ENCODE data around the gene PHRF1.

PHRF1 gene

DNA sequence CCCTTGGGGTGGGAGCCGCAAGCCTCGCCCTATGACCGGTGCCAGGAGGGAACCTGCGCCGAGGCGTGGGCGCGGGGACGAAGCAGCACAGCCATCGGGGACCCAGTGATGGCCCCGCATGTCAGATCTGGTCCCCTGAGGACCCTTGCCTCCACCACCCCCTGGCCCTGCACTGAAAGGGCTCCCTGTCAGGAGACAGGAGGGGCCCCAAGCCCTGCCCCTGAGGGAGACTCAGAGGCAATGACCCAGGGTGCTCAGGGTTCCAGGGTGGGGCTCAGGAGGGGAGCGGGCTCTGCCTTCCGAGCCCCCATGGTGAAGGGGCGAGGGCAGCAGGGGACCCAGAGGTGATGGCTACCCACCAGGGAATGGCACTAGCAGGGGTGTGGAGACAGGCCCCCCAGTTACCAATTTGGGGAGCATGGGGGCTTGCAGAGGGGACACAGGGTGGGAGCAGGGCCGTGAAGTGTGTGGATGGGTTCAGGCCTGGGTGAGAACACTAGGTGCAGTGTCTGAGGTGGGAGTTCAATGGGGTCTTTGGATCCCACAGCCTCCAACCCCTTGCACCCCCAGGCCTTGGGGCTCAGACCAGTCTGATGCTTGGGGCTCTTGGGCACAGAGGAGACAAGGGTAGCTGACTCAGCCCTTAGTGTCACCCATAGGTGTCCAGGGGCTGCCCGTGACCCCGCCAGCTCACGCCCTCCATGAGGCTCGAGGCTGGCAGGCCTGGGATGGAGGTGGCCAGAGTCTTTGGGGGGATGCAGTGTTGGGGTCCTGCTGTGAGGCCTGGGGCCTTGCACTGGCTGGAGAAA, 38.4 kb upstream of the PHRF1 start:
- DNase-seq, result no peak

DNA sequence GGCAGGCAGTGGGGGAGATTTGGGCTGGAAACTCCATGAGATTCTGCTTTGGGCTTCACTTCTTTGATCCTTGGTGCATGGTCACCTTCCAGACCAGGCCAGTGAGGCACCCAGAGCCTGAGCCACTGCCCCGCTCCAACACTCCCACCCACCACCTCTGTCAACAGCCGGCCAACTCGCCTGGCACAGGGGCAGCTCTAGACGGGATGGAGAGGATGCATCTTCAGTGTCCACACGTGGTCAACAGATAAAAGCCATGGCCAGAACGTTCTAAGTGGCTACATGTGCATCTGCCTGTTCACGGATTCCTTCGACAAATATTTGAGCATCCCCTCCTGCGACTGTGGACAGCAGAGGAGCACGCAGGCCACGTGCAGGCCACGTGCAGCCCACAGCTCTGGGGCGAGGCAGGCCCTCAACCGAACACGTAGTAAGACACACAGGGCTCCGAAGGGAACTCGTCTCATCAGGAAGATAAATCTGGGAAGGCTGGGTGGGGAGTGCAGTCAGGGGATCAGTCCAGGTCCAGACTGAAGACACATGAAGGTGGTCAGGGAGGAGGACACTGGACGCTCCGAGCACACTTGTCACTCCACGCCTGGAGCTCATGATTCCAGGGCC, 37.7 kb upstream of the PHRF1 start:
- no peak for DNase-seq

DNA sequence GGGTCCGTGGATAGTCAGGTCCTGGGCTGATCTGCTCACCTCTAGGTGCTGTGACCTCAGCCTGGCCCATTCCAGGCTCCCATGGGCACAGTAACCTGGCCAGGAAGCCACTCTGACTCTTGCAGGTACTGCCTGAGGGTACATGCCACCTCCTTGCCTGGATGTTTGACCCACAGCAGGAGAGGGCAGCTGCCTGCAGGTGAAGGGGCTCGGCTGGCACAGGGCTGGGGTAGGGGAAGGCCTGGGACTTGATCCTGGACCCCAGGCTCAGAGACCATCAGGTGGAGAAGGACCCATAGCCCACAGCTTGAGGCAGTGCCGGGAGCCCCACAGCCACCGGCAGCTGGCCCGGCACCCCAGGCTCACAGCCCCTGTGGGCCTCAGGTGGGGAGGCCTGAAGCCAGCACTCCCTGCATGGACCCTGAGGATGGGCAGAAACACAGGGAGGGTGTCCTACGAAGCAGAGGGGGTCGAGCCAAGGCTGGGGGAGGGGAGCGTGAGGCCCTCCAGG, 36.2 kb upstream of the PHRF1 start:
- no peak for DNase-seq

DNA sequence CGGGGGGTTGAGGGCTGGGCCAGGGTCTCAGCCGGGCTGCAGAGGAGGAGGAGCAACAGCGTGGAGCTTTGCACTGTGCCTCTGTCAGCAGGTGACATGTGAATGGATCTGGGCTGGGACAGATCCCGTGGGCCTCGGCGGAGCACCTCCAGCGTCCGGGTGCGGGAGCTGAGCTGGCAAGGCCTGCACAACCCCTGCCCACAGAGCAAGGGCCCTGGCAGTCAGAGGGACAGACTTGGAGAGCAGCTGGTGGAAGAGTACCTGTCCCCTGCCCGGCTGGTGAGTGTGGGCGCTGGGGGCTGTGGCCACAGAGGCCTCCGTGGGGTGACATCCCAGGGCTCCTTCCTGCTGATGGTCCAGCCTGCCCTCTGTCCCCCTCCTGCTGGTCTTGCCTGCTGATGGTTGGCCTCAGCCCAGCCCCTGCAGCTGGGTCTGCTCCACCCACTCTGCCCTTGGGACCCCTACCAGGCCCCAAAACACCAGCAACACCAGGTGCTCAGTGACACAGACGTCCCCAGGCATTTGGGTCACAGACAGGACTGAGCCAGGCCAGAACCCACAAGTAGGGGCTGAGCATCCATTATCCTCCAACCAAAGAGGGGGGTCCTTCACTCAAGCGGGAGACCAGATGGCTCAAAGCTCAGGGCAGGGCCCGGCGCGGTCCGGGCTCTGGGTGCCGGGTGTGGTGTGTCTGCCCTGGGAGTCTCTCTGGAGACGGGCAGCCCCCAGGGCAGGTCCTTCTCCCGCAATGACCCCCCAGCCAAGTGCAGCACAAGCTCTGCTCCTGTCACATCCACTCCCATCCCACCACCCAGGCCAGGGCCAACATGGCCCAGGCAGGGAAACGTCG, 35.5 kb upstream of the PHRF1 start:
- DNase-seq, result no peak

DNA sequence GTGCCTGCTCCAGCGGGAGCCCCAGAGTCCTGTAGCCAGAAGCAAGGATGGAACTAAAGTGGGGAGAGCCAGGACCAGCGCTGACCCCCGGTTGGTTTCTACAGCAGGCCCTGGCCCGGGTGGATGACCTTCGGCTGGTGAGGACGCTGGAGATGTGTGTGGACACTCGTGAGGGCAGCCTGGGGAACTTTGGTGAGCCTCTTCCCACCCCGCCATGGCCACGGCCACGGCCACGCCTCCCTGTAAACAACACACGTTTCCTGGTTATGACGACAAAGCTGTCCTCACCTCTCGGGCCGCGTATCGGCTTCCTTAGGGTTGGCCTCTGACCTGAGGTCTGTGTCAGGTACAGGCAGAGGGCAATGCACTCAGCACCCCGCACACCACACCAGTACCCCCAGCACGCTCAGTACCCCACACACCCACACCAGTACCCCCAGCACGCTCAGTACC, 34.8 kb upstream of the PHRF1 start:
- no peak for DNase-seq

DNA sequence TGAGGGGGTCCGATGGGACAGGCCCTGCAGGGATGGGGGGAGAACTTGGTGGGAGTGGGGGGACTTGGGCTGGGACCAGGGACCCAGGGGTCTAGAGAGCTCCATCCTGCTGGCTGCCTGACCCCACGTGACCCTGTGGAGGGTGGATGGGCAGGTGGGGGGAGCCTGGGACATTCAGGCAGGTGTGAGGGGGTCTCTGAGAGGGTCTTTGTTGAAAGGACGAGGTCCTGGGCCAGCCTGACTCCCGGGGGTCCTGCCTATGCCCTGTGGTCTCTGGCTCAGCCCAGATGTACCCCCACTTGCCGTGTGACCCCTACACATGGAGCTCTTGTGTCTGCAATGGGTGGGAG, 31.5 kb upstream of the PHRF1 start:
- DNase-seq, result no peak

DNA sequence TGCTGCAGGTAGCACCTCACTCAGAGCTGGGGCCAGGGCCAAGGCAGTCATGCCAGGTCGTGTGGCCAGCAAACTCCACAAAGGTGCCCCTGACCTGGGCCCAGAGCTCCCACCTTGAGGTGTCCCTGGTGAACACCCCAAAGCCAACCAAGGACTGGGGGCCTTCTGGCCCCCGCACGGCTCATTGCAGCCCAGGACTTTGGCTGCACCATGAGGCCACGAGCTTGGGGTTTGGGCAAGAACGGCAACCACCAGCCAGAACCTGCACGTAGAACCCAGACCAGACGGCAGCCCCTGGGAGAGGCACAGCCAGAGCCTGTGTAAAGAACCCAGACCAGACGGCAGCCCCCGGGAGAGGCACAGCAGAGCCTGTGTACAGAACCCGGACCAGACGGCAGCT, 31.1 kb upstream of the PHRF1 start:
- no peak for DNase-seq

DNA sequence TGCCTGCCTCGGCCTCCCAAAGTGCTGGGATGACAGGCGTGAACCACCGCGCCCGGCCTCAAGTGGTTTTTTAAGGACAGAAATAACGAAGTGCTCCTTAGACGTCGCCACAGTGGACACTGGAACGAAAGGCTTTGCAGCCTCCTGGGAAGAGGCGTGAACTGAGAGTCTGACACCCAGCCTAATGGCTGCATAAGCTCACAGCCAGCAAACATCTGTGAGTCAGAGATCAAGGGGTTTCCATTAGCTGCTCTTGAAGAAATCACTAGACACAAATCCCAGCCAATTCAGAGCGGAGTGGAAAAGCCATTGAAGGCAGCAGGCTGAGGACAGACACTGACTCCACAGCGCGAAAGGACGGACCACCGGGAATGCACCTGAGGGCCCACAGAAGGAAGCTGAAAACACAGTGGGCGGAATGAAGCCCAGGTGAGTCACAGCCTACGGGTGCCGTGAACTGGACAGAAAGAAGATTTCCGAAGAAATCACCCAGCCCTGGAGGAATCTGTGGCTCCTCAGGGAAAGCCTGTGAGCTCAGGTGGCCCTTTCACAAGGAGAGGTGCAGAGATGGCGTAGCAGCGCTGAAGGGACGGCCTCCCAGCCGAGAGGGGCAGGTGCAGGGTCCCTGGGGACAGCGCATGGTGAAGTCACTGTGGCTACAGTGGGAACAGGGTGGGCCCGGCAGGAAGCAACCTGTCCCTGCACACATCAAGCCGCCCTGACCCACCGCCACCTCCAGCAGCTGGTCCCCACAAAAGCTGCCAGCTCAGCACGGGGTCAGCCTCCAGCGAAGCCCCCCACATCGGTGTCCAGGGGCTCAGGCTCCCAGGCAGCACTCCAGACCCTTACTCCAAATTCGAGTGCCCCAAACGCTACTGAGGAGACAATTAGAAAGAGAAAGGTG, 27.3 kb upstream of the PHRF1 start:
- no peak for DNase-seq

DNA sequence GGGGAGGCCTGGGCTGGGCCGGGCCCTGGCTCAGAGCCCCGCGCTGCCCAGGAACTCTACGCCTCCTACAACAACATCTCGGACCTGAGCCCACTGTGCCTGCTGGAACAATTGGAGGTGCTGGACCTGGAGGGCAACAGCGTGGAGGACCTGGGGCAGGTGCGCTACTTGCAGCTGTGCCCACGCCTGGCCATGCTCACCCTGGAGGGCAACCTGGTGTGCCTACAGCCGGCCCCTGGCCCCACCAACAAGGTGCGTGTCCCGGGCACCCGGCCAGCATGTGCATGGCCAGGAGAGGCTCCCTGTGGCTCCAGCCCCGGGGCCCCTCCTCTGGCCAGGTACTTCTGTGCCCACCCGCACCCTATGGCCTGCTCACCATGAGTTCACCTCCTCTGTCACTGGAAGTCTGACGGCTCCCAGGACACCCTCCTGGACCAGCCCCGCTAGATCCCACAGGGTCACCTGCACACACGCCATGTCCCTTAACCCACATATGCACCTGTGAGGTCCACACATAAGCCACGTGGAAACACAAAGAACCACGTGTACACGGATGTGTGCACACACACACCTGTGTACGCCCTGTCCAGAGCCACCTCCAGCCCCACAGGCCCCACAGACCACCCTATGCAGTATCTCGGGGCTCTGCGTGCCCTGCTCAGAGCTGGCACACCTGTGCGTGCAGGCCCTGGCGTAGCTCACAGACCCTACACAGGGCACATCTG, 26.1 kb upstream of the PHRF1 start:
- DNase-seq, result no peak

DNA sequence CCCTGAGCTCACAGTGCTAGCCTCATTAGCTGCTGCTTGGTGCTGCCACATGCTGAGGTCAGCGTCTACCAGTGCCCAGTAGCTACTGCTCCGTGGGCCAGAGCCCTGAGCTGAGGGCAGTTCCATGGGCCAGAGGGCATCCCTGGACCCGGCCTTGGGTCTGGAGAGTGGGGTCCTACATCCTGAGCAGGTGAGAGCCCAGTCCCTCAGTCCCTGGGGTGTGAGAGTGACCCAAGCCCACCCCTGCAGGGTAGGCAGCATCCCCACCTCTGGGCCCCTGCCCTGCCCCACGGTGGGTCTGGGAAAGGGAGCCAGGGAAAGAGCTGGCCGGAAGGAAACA, 25.6 kb upstream of the PHRF1 start:
- DNase-seq, result no peak

DNA sequence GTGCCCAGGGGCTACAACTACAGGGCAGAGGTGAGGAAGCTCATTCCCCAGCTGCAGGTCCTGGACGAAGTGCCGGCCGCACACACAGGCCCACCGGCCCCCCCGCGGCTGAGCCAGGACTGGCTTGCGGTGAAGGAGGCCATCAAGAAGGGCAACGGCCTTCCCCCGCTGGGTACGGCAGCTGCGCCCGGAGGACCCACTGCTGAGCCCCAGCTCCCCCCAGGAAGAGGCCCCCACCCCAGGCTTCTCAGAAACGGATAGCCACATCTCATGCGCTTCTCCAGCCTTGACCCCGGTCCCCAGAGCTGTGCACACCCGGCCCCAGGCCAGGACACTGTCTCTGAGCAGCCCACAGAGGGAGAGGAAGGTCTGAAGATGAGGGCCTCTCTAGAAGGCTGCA, 25.1 kb upstream of the PHRF1 start:
- no peak for DNase-seq

DNA sequence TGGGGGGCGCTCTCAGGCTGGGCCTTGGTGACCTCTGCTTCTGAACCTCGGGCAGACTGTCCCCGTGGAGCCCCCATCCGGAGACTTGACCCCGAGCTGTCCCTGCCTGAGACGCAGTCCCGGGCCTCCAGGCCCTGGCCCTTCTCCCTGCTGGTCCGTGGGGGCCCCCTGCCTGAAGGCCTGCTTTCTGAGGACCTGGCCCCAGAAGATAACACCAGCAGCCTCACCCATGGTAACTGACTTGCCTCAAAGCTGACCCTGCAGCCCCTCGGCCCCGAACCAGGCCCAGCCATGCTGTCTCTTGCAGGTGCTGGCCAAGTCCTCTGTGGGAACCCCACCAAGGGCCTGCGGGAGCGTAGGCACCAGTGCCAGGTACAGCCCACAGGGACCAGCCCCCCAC, 24.7 kb upstream of the PHRF1 start:
- no peak for DNase-seq

DNA sequence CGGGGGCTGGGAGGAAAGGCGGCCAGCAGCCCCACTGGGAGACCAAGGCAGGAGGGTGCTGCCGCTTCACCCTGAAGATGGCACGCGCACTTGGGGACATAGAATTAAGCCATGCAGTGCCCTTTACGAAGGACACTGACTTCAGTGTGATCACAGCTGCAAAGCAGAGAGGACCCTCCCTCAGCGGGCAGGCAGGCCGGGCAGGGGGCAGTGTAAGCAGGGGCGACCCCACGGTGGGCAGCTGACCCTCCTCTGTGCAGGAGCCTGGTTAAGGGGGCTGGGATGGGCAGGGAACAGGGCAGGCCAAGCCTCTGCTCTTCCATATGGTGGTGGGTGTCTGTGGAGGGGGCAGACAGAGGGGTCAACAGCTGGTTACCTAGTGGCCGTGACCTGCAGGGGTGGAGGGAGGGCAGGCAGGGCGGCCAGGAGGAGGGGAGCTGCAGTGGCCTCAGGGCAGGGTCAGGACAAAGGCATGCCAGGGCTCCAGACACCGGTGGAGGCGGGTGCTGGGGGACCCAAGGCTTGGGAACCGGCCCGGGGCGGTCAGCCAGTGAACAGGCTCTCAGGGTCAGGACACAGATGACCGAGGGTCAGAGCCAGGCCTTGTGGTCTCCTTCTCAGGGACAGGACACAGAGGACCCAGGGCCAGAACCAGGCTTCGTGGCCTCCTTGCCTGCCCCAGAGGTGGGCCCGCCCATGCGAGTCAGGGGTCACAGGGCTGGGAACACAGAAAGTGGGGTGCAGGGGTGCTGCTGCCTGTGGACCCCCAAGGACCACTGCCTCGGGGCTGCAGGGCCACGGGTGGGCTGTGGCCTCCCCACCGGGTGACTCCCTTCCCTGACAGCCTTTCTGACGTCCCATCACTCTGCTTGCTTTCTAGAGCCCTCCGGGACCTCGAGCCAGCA, 22.9 kb upstream of the PHRF1 start:
- DNase-seq, result no peak

DNA sequence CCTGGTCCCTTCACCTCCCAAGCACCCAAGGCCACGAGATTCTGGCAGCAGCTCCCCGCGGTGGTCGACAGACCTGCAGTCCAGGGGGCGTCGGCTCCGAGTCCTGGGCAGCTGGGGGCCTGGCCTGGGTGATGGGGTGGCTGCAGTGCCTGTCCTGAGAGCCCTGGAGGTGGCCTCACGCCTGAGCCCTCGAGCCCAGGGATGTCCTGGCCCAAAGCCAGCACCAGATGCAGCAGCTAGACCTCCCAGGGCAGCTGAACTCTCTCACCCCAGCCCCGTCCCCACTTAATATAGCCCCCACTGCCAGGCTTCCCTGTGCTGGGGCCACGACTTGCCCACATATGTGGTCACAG, 22.3 kb upstream of the PHRF1 start:
- DNase-seq, result no peak

DNA sequence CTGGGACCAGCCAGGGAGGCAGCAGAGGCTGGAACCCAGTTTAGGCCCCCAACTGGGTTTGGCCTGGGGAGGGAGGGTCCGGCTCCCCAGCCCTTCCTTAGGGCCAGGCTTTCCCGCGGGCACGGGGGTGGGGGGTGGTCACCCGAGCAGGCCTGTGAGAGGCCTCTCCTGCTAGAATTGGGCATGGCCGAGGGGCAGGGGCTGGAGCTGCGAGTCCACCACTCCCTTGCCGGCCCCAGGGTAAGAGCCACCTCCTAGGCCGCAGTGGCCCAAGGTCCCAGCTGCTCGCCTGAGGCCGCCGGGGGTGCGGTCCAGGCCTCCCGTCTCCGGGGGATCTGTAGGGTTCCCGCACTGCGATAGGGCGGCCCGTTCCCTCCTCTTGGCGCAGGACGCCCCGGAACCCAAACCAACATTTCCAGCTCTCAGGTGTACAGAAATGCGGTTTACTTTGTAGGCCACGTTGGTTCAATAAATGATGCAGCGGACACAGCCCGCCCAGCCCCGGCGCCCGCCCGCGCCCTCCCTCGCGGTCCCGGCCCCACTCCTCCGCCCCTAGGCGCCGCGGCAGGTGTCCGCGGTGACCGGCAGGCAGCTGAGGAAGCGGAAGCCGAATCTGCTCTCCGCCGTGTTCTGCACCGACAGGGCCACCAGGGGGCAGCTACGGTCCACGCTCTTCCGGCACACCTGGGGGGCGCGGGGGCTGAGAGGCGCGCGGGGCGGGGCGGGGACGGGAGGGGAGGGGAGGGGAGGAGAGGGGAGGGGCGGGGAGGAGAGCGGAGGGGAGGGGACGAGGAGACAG, 21.6 kb upstream of the PHRF1 start:
- DNase-seq, result peak; percentile 23 to 60

DNA sequence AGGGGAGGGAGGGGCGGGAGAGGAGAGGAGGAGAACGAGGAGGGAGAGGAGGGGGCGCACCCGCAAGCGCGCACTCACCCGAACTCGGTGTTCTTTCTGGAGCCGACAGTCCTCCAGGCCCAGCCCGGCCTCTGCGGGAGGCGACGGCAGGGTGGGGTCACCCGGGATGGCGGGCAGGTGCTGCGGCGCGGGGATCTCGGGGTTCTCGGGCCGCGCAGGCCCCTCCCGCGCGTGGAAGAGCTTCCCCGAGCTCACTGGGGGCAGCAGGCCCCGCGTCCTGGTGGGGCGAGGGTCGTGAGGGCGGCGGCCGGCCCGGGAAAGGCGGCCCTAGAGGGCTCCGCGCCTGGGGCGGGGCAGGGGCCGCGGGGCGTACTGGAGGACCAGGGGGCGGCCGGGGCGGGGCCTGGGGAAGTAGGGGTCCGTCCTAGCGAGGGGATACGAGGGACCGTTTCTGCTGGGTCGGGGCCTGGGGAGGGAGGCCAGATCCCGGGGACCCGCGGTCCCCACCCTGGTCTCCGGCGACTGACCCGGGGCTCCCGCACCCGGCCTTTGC, 21.0 kb upstream of the PHRF1 start:
- DNase-seq, result no peak

DNA sequence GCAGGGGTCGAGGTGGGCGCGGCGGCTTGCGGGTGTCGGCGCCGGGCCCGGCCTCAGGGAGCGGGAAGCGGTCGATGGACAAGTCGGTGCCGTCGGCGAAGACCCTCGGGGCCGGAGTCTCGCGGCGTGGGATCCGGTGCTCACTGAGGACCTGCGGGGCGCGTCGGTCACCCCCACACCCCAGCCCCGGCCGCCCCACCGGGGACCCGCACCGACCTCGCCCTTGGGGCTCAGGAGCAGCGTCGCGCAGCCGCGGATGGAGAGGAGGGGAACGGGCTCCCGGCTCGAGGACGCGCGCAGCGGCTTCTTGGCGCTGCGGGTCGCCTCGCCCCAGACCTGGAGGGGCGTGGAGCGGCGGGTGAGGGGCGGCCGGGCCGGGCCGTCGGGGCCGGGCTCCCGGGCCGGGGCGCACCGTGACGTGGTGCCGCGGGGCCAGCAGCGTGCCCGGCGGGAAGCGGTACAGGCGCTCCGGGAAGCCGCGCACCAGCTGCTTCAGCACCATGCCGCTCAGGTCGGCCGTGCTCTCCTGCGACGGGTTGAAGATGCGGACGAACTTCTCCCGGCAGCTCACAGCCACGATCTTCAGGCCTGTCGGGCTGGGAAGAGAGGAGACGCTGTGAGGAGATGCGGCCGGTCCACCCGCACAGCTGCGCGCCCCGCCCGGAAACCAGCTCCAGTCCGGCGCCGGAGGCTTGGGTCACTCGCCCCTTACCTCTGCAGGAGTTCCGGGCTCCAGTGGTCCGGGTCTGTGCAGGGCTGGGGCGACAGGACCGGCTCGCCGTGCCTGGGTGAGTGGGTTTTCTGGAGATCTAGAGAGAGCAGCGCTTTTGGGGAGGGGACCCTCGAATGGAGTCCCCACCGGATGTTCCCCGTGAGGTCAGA, 20.2 kb upstream of the PHRF1 start:
- DNase-seq, result no peak

DNA sequence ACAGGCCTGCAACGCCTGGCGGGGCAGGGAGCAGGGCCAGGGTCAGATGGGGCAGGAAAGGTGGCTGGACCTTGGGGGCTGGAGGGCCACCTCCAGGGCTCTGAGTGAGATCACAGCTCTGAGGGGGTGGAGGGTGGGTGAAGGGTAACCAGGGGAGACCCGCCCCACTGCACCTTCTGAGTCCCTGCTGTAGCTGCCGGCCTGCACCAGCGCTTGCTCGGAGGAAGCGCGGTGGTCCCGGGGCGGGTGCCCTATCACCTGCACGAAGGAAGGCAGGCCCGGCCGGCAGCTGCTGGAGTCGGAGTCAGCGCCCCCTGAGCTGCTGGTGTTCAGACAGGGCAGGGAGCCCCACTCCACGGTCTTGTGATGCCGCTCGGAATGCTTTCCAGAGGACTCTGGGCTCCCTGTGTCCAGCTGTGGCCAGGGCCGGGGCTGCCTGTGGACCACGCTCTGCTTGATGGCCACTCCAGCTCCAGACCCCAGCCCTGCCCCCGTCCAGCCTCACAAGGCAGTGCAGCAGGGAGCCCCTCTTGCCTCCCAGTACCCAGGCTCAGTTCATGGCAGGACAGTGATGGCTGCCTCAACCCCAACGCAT, 19.5 kb upstream of the PHRF1 start:
- DNase-seq, result no peak

All from inflammatory macrophage (primary cell).